Esophagus muscularis mucosa (tissue), 4 donors: Measurements from ENCODE around the gene SARNP. TPM values are rescaled to one million over a fixed set of nuclear protein-coding genes. Genes with fewer than 3 reads are reported as not detected.

Experiments
- DNase-seq: peaks from one replicate; pipeline ENCODE4 v3.0.0-alpha.2; 2017; ENCODE audit errors: extremely low spot score
- H3K27ac ChIP-seq, 4 donors: fragments of 200-600 bp; sonication (generic); replicated peaks in 1 of 4; 1 replicate in 3 of 4; 2 replicates in 1 of 4; pipeline ENCODE4 v1.5.1; 2016 to 2019; ENCODE audit warnings: mild to moderate bottlenecking in 1 of 4
- H3K27me3 ChIP-seq, 4 donors: fragments of 200-600 bp; sonication (generic); one replicate each; pipeline versions ENCODE4 v1.5.1 to v1.6.0; 2016 to 2019
- H3K36me3 ChIP-seq, 4 donors: fragments of 200-600 bp; sonication (generic); one replicate each; pipeline ENCODE4 v1.5.1; 2016 to 2019
- H3K4me1 ChIP-seq, 4 donors: fragments of 200-600 bp; sonication (generic); one replicate each; pipeline ENCODE4 v1.5.1; 2016 to 2019
- H3K4me3 ChIP-seq, 4 donors: fragments of 200-600 bp; sonication (generic); 1 replicate in 2 of 4; 2 replicates in 2 of 4; pipeline ENCODE4 v1.5.1; 2016 to 2019; ENCODE audit warnings: mild to moderate bottlenecking in 4 of 4, moderate library complexity in 1 of 4
- H3K9me3 ChIP-seq, 4 donors: fragments of 200-600 bp; sonication (generic); 1 replicate in 3 of 4; 2 replicates in 1 of 4; pipeline ENCODE4 v1.5.1; 2016 to 2019
- EP300 ChIP-seq: sonication (generic); formaldehyde crosslinking; IDR thresholded peaks from one replicate; pipeline ENCODE4 v1.6.1; 2017; ENCODE audit warnings: antibody characterized with exemption
- POLR2A ChIP-seq: fragments of 450-650 bp; IDR thresholded peaks from one replicate; pipeline ENCODE4 v1.6.1; 2017; ENCODE audit warnings: antibody characterized with exemption, moderate library complexity, mild to moderate bottlenecking, low read depth
- POLR2AphosphoS5 ChIP-seq, 2 donors: sonication (generic); formaldehyde crosslinking; IDR thresholded peaks; one replicate each; pipeline ENCODE4 v1.6.1; 2017; ENCODE audit warnings: antibody characterized with exemption in 2 of 2
- WGBS: methylation state at CpG from one replicate; pipeline ENCODE4 v1.1.5; 2018; 5-methylcytosine and 5-hydroxymethylcytosine counted together
- intact Hi-C: fragments of 100-400 bp; cut with DNase I; formaldehyde crosslinking; loops from one replicate; pipeline ENCODE4 v1.15.1; 2023
- total RNA-seq, 4 donors: library from RNA; depleted of rRNA; stranded (reverse); fragments of >200 nt; gene quantifications; one replicate each; pipeline versions ENCODE4 v1.1.0 to v1.2.1, GENCODE V29; 2016
- TF ChIP-seq, protein P1 (sequence below), 3 experiments: fragments of 200-600 bp in 2 of 3; fragments of 450-650 bp in 1 of 3; sonication (generic) in 2 of 3; IDR thresholded peaks; one replicate each; pipeline ENCODE4 v1.5.1; 2017 to 2019; ENCODE audit warnings: antibody characterized with exemption in 3 of 3, mild to moderate bottlenecking in 2 of 3, moderate library complexity in 1 of 3

SARNP gene
- total RNA-seq, 4 donors from 2014 or later, result 57.7 to 78.0 (median 70.1) TPM

DNA sequence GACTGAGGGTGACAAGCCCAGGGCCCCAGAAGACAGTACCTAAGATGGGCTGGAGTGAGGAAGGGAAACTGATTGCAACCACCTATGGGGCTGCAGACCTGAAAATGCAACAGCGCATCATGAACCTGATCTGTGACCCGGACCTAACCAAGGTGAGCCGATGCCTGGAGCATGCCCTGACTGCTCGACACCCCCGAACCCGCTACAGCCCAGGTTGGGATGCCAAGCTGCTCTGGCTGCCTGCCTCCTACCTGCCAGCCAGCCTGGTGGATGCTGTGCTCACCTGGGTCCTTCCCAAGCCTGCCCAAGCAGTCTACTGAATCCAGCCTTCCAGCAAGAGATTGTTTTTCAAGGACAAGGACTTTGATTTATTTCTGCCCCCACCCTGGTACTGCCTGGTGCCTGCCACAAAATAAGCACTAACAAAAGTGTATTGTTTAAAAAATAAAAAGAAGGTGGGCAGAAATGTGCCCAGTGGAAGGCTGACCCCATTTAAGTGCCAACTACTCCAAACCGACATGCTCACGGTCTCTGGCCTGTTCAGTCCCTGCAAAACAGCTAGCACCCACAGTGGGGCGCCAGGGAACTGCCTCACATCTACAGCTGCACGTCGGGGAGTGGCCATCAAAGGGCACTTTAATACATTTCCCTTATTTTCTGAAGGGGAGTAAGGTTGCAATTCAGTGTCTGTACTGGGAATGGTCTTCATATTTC lies 93.1 kb downstream of the SARNP start:
- Histone ChIP-seq H3K9me3 (no peaks in the 10 kb centered on the region), H3K27me3 (no peaks in the 10 kb centered on the region), H3K36me3 (peaks cover 17 to 48% (median 38%) of the 10 kb centered on the region in 4 donors), H3K27ac (peak overlapping the region; percentile 89 to 100 (median 98)), H3K4me3 (no peak overlapping the region), H3K4me1 (peaks cover 66 to 85% (median 80%) of the 10 kb centered on the region in 4 donors)
- DNase-seq, result no peak
- no peak for TF ChIP-seq POLR2A
- TF ChIP-seq, protein P1, sequence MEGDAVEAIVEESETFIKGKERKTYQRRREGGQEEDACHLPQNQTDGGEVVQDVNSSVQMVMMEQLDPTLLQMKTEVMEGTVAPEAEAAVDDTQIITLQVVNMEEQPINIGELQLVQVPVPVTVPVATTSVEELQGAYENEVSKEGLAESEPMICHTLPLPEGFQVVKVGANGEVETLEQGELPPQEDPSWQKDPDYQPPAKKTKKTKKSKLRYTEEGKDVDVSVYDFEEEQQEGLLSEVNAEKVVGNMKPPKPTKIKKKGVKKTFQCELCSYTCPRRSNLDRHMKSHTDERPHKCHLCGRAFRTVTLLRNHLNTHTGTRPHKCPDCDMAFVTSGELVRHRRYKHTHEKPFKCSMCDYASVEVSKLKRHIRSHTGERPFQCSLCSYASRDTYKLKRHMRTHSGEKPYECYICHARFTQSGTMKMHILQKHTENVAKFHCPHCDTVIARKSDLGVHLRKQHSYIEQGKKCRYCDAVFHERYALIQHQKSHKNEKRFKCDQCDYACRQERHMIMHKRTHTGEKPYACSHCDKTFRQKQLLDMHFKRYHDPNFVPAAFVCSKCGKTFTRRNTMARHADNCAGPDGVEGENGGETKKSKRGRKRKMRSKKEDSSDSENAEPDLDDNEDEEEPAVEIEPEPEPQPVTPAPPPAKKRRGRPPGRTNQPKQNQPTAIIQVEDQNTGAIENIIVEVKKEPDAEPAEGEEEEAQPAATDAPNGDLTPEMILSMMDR (IDR thresholded peaks at IDR 0.05), result peak; percentile 51 to 74 (median 67)
- no peak for TF ChIP-seq EP300
- peak in 1 of 2 donors; percentile 25 for TF ChIP-seq POLR2AphosphoS5 (IDR thresholded peaks at IDR 0.05)
- intact Hi-C loops, result no loop called here
- WGBS, result 30% methylated on average over 8 of the region's 11 CpGs

DNA sequence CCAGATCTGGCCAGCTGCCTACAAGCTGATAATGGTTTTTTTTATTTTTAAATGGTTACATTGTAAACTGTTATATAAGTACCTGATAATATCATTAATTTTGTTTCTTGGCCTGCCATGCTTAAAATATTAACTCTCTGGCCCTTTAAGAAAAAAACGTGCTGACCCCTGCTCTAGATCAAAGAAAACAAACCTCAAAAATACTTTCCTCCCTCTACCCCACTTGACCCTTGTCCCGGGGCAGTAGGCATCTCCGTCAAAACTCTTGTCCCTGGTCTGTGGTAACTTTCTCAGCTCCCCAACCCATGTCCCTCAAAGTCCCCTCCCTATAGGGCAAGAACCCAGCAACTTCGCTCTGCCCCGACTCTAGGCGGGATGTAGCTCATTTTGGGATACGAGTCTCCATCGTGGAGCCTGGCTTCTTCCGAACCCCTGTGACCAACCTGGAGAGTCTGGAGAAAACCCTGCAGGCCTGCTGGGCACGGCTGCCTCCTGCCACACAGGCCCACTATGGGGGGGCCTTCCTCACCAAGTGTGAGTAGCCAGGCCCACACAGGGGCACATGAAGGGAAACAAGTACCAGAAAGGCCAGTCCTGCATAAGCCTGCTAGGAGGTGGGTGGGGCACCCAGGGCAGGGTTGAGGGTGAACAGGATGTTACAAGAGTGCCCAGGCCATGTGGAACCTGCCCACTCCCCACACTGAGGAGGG lies 93.9 kb downstream of the SARNP start:
- Histone ChIP-seq H3K9me3 (no peaks in the 10 kb centered on the region), H3K4me1 (peaks cover 73 to 92% (median 87%) of the 10 kb centered on the region in 4 donors), H3K27ac (peak overlapping the region; percentile 89 to 100 (median 98)), H3K27me3 (no peaks in the 10 kb centered on the region), H3K36me3 (peaks cover 17 to 55% (median 38%) of the 10 kb centered on the region in 4 donors), H3K4me3 (no peak overlapping the region)
- no peak for DNase-seq
- TF ChIP-seq POLR2A, result no peak
- TF ChIP-seq POLR2AphosphoS5 (IDR thresholded peaks at IDR 0.05), result peak in 1 of 2 donors; percentile 33
- intact Hi-C loops, result no loop called here
- WGBS, result 32% methylated on average over 9 of the region's 10 CpGs

- Histone ChIP-seq H3K4me1 (peaks cover 80 to 98% (median 93%) of the 10 kb centered on the region in 4 donors), H3K36me3 (peaks cover 17 to 56% (median 38%) of the 10 kb centered on the region in 4 donors), H3K4me3 (no peak overlapping the region), H3K27me3 (no peaks in the 10 kb centered on the region), H3K27ac (peak overlapping the region; percentile 89 to 100 (median 98)), H3K9me3 (no peaks in the 10 kb centered on the region)
- no peak for DNase-seq
- TF ChIP-seq POLR2AphosphoS5 (IDR thresholded peaks at IDR 0.05), result peak in 1 of 2 donors; percentile 25
- TF ChIP-seq, protein P1 (IDR thresholded peaks at IDR 0.05), result no peak
- intact Hi-C loops, result no loop called here
- WGBS, result 93% methylated on average over 8 of the region's 8 CpGs
Observed at GRCh38 chr12:55722948-55723347, 94.6 kb downstream of the SARNP start.

DNA sequence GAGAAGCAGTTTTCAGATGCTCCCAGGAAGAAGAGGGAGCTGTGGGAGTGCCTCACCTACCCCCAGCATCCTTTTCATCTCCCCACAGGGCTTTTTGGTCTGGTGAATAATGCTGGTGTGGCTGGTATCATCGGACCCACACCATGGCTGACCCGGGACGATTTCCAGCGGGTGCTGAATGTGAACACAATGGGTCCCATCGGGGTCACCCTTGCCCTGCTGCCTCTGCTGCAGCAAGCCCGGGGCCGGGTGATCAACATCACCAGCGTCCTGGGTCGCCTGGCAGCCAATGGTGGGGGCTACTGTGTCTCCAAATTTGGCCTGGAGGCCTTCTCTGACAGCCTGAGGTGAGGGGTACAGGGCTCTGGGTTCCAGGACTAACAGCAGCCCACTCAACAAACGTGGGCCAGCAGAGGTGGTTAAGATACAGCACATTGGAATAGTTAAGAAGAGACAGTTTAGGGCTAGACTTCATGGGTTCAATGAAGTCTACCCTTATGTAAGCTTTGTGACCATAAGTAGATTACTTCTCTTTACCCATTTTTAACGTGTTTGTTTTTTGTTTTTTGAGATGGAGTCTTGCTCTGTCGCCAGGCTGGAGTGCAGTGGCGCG lies 95.8 kb downstream of the SARNP start:
- peak overlapping the region; percentile 89 to 100 (median 98) for H3K27ac ChIP-seq
- DNase-seq, result no peak
- peaks cover 12 to 50% (median 32%) of the 10 kb centered on the region in 4 donors for H3K36me3 ChIP-seq
- WGBS, result 69% methylated on average over 14 of the region's 14 CpGs
- TF ChIP-seq POLR2A, result no peak
- TF ChIP-seq, protein P1 (IDR thresholded peaks at IDR 0.05), result no peak
- TF ChIP-seq EP300, result no peak
- TF ChIP-seq POLR2AphosphoS5 (IDR thresholded peaks at IDR 0.05), result no peak
- intact Hi-C loops, result no loop called here
- peaks cover 82 to 100% (median 93%) of the 10 kb centered on the region in 4 donors for H3K4me1 ChIP-seq
- H3K27me3 ChIP-seq, result no peaks in the 10 kb centered on the region
- peak overlapping the region in 2 of 4 donors; percentile 22 to 25 for H3K4me3 ChIP-seq
- no peaks in the 10 kb centered on the region for H3K9me3 ChIP-seq
